Heart left ventricle (tissue), 13 donors: Measurements from ENCODE around the gene DHRS12.

Experiments
- CTCF ChIP-seq, 12 donors: fragments of 200-600 bp; sonication (generic) in 4 of 12; IDR thresholded peaks; one replicate each; pipeline versions ENCODE4 v1.5.0 to v1.8.0; 2018 to 2022; ENCODE audit warnings: antibody characterized with exemption in 12 of 12, mild to moderate bottlenecking in 5 of 12
- POLR2A ChIP-seq, 2 donors: fragments of 450-650 bp; IDR thresholded peaks; one replicate each; pipeline ENCODE4 v1.6.1; 2017; ENCODE audit warnings: antibody characterized with exemption in 2 of 2, mild to moderate bottlenecking in 2 of 2, moderate library complexity in 2 of 2
- donor health status: ischemic (EF 13 %, LVEDD 7.1; RV severe dilation, severe dysfunction).
- donor health status: DM: no; HTN: yes; CAD: no.
- donor health status: DM: no; HTN: no; CAD: no.
- donor health status: ischemic (EF 25% LVEDD 6.9; RV normal size, moderate dysfunction).
- donor health status: ischemic (EF 25% LVEDD 5.7; RV mildly dilated, moderate dysfunction).
- donor health status: ischemic (EF 35%, LVEDD 5.7; RV mildly dilated, moderate dysfunction).
- donor health status: nonischemic (EF 11% LVEDD 7.7; RV severe dilation, severe dysfunction).
- donor health status: DM: yes; HTN: yes; CAD: no.
- donor health status: PGD.
- donor health status: ischemic (EF 29% LVEDD 5.4; RV normal size, mild dysfunction).
- donor health status: nonischemic (EF 23%, LVEDD 6.1; RV moderate dilation, normal function).

- no peak for TF ChIP-seq CTCF (IDR thresholded peaks at IDR 0.05)
- TF ChIP-seq POLR2A (IDR thresholded peaks at IDR 0.05): no peak
Measured at GRCh38 chr13:51846756-51847155, 42.8 kb upstream of the DHRS12 start.
